HG03354 (cell line): ENCODE results near the gene ADARB2.
A peak's percentile ranks its signal among the peaks of the same experiment; 100 is the strongest.
"Not testable (repeated sequence)": the region's sequence is repeated elsewhere in the genome, so short reads cannot be mapped to it uniquely, and the experiment has no call there.

ENCODE experiments used
- ATAC-seq: cut with Tn5 transposase; IDR thresholded peaks from one replicate; pipeline ENCODE4 v1.9.1; 2021; ENCODE audit warnings: mild to moderate bottlenecking; ENCODE audit not compliant: unreplicated experiment, poor library complexity, severe bottlenecking

The ADARB2 gene

DNA sequence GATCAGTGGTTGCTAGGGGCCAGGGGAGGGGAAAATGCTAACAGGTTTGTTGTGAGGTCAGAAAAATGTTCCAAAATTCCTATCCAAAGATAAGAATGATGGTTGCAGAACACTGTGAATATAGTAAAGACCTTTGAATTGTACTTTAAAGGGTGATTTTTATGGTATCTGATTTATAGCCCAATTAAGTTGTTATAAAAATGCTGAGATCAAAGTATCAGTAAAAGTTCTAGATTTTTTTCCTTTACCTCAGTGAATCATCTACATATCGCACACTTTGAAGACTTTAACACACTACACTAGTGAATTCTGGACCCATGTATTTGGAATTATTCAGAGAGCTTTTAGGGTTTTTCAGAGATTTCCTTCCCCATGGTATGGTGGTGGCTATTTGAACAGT, 405.8 kb downstream of the ADARB2 start:
- ATAC-seq: no peak

DNA sequence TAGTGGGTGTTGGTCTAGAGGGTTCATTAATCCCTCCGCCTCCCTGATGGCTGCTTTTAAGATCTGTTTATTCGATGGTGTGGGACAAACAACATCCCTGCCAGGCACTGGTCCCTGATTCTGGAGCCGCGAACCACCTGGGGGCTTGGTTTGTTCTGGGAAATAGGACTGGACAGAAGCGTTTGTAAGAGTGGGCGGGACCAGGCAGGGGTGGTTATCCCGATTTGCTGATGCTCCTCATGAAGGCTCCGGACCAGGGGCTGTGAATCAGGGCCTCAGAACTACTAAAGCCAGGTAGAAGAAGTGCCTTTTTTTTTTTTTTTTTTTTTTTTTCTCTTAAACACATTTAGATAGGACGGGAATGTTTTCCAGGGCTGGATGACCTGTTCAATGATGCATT, 407.7 kb downstream of the ADARB2 start:
- ATAC-seq: no peak

GRCh38 chr10:1328981-1329614, 408.2 kb downstream of the ADARB2 start:
- no peak for ATAC-seq

DNA sequence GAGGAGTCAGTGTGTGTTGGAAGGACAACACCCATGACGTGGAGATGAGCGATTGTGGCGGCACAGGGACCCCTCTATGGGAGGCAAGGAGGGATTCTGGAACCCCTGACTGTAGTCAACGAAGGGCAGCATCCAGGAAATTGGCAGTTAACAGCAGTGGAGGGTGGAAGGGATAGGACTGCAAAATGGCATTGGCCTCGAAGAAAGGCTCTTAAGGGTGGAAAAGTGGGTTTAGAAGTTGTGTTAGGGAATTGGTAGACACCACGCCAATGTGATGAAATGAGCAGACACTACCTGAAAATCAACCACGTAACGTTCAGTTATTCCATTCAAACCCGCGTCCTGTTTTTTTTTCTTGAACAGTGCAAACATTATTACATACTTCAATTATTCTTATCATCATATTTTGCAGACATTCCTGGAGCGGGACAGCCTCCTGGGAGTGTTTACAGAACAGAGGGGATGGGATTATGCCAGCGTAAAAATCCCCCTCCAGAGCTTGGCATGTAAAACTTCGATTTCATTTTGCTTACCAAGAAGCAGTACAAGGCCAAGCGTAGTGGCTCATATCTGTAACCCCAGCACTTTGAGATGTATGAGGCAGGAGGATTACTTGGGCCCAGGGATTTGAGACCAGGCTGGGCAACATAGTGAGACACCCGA, 409.0 kb downstream of the ADARB2 start:
- ATAC-seq: no peak

- ATAC-seq: no peak
Measured at GRCh38 chr10:1327759-1328158, 409.6 kb downstream of the ADARB2 start.

DNA sequence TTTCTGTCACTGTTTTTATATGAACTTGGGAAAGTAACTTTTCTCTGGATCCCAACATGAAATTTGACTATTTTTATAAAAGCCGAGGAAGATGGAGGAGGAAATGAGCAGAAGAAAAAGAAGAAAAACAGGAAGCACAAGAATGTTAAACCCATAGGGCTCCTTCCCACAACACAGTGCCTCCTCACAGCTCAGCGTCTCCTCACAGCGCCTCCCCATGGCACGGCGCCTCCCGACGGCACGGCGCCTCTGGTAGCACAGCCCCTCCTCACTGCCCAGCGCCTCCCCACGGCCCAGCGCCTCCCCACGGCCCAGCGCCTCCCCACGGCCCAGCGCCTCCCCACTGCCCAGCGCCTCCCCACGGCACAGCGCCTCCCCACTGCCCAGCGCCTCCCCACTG, 410.8 kb downstream of the ADARB2 start:
- not testable (repeated sequence) for ATAC-seq

- ATAC-seq: no peak
Measured at GRCh38 chr10:1324903-1325302, 412.4 kb downstream of the ADARB2 start.

GRCh38 chr10:1323951-1324350, 413.4 kb downstream of the ADARB2 start:
- peak; percentile 75 for ATAC-seq

DNA sequence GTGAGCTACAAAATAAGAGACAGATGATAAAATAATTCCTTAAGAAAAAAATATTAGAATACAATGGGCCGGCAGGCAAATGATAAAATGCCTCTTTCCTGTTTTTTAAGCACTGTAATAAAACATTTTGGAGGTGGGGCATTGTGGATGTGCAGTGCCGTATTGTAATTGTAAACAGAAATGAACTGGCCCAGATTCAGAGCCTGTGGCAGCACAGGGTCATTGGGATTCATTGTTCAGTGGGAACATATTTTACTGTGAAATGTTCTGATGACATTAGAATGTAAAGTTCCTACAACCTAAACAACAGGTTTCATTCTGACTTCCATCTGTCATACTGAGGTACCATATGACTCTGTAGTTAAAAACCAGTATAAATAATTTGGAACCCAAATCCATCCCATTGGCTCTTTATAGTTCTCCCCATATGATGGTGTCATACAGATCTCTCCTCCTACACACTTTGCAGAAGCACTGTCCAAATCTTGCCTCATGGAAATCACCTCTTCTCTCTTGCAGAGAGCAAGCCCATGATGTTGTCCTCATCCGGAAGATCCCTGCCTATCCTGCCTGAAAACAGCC, 416.5 kb downstream of the ADARB2 start:
- ATAC-seq: no peak

- no peak for ATAC-seq
Measured at GRCh38 chr10:1316809-1317143, 420.5 kb downstream of the ADARB2 start.

GRCh38 chr10:1316121-1316808, 421.1 kb downstream of the ADARB2 start:
- no peak for ATAC-seq

DNA sequence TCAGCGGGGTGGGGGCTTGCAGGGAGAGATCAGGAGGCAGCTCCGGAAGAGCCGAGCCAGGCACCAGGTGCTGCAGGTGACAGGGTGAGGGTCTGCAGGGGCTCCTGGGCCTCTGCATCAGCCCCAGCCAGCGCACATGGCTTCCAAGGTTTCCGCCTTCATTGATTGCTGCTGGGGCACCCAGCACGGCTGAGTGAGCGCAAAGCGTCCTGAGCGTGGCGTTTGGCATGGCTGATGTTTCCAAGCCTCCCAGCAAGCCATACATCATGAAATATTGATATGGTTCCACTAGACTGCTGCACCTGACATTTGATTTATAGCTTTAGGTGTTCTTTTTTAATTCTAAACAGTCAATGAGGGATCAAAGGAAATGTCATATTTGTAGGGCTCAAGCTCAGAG, 422.1 kb downstream of the ADARB2 start:
- no peak for ATAC-seq

DNA sequence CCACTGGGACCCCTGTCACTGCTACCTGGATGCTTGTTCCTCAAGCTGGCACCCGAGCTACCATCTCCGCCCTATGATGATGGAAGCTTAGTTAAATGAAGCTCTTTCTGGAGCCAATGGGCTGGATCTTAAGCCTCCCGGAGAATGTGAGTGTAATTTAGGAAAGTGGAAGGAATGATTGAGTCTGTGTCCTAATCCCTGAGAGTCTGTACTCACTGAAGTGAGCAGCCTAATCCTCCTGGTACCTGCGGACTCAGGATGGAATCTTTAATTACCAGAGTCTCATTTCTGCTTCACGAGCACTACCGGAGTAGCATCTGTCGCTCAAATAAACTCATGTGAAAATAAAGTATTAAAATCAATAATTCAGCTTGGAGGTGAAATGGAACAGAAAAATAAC, 425.6 kb downstream of the ADARB2 start:
- no peak for ATAC-seq

DNA sequence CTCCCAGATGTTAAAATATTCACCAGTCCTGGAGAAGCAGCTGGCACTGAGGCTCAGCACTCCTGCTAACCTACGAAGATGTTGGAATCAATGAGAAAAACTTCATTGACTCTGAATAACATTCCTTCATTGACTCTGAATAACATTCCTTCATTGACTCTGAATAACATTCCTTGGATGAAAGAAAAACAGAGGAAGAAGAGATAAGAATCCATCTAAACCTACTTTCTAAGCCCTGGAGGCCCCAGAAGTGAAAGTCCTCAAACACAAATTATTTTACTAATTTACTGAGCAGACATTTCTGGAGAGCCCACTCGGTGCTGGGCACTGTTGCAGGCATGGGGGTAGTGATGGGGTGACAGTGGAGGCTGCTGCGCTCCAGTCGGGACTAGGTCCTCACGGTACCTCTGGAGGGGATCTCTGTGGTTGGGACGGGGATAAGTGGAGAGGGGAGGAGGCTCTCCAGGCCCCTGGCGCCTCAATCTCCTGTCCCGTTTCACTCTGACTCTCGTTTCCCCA, 427.0 kb downstream of the ADARB2 start:
- no peak for ATAC-seq

GRCh38 chr10:1309617-1310270, 427.6 kb downstream of the ADARB2 start:
- no peak for ATAC-seq

DNA sequence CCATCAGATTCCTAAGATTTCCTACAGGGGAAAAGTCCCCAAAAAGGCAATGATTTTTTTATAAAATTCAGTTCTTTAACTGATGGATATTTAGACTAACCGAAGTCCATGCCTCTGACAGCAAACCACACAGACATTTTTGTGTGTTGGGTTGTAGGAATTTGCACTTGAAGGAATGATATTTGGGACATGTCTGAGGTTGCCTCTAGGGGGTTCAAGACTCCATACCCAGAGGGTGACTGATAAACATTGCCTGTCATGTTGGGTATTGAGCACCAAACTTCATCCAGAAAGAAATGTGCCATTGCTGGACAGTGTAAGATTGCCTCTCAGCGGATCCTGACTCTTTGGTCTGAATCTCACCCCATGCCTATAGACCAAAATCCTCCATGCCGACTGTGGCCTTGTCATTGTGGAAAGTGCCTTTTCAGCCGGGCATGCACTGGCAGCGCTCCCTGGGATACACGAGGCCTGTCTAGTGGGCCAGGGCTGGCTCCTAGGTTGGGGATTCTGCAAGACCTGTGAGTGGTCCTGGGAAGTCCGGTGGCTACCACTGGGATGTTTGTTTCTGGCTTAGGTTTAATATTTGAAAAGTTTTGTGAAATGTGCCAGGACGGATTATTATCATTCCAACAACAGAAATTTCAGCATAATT, 428.2 kb downstream of the ADARB2 start:
- ATAC-seq: no peak

DNA sequence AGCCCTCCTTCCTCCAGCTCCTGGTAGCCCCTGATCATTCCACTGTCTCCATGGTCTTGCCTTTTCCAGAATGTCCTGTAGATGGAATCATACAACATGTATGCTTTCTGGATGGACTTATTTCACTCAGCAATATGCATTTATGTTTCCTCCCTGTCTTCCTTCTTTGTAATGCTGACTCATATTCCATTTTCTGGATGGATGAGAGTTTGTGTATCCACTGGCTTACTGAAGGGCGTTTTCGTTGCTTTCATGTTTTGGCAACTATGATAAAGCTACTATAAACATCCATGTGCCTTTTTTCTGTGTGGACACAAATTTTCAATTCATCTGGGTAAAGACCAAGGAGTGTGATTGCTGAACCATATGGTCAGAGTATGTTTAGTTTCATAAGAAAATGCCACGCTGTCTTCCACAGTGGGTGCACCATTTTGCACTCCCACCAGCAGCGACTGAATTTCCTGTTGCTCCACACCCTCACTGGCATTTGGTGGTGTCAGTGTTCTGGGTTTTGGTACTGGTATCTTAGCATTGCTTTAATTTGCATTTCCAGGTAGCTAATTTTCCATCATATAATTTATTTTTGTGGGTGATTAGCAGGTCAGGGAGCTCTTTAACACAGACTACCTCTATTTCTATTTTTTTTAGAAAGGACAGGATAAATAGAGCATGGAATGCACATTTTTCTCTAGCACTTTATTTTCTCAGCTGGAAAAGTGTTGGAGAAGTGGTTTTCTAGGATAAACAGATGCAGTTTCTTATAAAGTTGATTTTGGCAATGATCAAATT, 429.0 kb downstream of the ADARB2 start:
- no peak for ATAC-seq

DNA sequence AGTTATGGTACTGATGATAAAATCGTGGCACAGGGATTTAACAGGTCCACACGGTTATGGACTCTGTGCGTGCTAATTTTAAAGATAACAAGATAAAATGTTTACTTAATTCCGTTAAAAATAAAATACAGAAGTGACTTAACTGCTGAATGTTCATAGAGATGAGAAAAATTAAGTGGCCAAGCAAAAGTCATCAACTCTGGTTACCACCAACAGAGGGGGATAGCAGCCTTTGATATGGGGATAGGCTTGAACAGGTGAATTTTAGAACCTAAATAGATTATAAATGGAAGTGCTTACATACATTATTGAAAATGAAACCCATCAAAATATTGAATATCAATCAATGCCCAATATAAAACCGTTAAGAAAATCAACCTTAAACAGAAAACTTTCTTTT, 436.2 kb downstream of the ADARB2 start:
- ATAC-seq: no peak

DNA sequence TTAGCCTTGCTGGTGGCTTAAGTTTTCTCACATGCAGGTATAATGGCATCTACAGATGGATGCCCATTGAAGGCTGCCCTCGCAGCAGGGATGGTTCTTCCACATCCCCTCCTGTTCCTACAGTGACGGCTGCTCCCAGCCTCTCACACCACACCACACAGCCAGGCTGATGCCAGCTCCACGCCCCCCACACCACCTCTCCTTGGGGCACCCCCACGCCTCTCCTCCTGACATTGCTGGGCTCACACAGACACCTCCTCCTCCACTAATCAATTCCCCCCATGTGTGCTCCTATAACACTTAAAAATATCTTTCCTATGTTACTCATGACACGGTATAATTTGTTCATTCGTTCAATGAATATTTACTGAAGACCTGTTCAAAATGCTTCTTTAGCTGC, 437.1 kb downstream of the ADARB2 start:
- no peak for ATAC-seq
